A673 (cell line): Measurements from ENCODE around the gene SLC46A1.

ENCODE experiments used
- CTCF ChIP-seq: fragments of 300-800, 200-600 bp; sonication (generic); conservative IDR thresholded peaks from 2 replicates; pipeline ENCODE4 v1.5.1; 2017; ENCODE audit warnings: low read depth, mild to moderate bottlenecking, antibody characterized with exemption, low read length, moderate library complexity, mixed read lengths
- EZH2 ChIP-seq: fragments of 200-600 bp; sonication (generic); IDR thresholded peaks from 2 replicates; pipeline ENCODE4 v1.6.1; 2017; ENCODE audit warnings: borderline replicate concordance, low read depth, mild to moderate bottlenecking, mixed read lengths, antibody characterized with exemption, low read length; ENCODE audit not compliant: poor library complexity, severe bottlenecking

- TF ChIP-seq CTCF, result no peak
- no peak for TF ChIP-seq EZH2
Measured at GRCh38 chr17:28370035-28370743, 35.8 kb downstream of the SLC46A1 start, which contains the start of gene VTN.
